ENCODE data around the gene PLVAP.

The PLVAP gene

GRCh38 chr19:17312189-17313113 lies 64.7 kb downstream of the PLVAP start:
- Mint-ChIP-seq H3K27me3 (no peaks in the 10 kb centered on the region), H3K27ac (ENCODE audit: low read depth) (no peak overlapping the region), H3K4me3 (peak overlapping the region; percentile 51), H3K36me3 (ENCODE audit: insufficient read depth) (peaks cover 30% of the 10 kb centered on the region), H3K4me1 (peaks cover 47% of the 10 kb centered on the region), H3K9me3 (no peaks in the 10 kb centered on the region)
- DNase-seq (ENCODE audit: low spot score in 2 of 2) (no peak), ATAC-seq (replicated peaks; ENCODE audit: extremely low read depth, poor library complexity, severe bottlenecking) (no peak)

GRCh38 chr19:17311455-17312188 lies 65.5 kb downstream of the PLVAP start:
- no peak for ATAC-seq (replicated peaks; ENCODE audit: extremely low read depth, poor library complexity, severe bottlenecking)
- H3K9me3 Mint-ChIP-seq, result no peaks in the 10 kb centered on the region
- H3K27ac Mint-ChIP-seq (ENCODE audit: low read depth), result no peak overlapping the region
- no peaks in the 10 kb centered on the region for H3K27me3 Mint-ChIP-seq
- H3K4me1 Mint-ChIP-seq, result peaks cover 47% of the 10 kb centered on the region
- peaks cover 26% of the 10 kb centered on the region for H3K36me3 Mint-ChIP-seq (ENCODE audit: insufficient read depth)
- DNase-seq (ENCODE audit: low spot score in 2 of 2), result no peak
- H3K4me3 Mint-ChIP-seq, result peak overlapping the region; percentile 51

- Mint-ChIP-seq H3K9me3 (no peaks in the 10 kb centered on the region), H3K4me3 (peak overlapping the region; percentile 91), H3K36me3 (ENCODE audit: insufficient read depth) (peaks cover 22% of the 10 kb centered on the region), H3K4me1 (peaks cover 43% of the 10 kb centered on the region), H3K27ac (ENCODE audit: low read depth) (peak overlapping the region; percentile 91), H3K27me3 (no peaks in the 10 kb centered on the region)
- DNase-seq (ENCODE audit: low spot score in 2 of 2), result no peak
- ATAC-seq (replicated peaks; ENCODE audit: extremely low read depth, poor library complexity, severe bottlenecking), result no peak
Observed at GRCh38 chr19:17309965-17310461, 67.1 kb downstream of the PLVAP start.

GRCh38 chr19:17309198-17309964 lies 67.8 kb downstream of the PLVAP start, which contains the start of gene DDA1:
TSS of gene DDA1 (plus strand) at chr19:17309563. CDS start at chr19:17309655, 92 bp downstream.
- ATAC-seq (replicated peaks; ENCODE audit: extremely low read depth, poor library complexity, severe bottlenecking) (peak; percentile 90), DNase-seq (ENCODE audit: low spot score in 2 of 2) (peak; percentile 93 to 98)
- no peaks in the 10 kb centered on the region for H3K9me3 Mint-ChIP-seq
- H3K4me3 Mint-ChIP-seq, result peak within 1 kb of the TSS; percentile 91
- H3K27ac Mint-ChIP-seq (ENCODE audit: low read depth), result peak within 1 kb of the TSS; percentile 91
- peaks cover 21% of the 10 kb centered on the region for H3K36me3 Mint-ChIP-seq (ENCODE audit: insufficient read depth)
- peaks cover 49% of the 10 kb centered on the region for H3K4me1 Mint-ChIP-seq
- no peaks in the 10 kb centered on the region for H3K27me3 Mint-ChIP-seq

- Mint-ChIP-seq H3K27ac (ENCODE audit: low read depth) (no peak overlapping the region), H3K4me1 (peaks cover 55% of the 10 kb centered on the region), H3K9me3 (no peaks in the 10 kb centered on the region), H3K27me3 (no peaks in the 10 kb centered on the region), H3K36me3 (ENCODE audit: insufficient read depth) (peaks cover 13% of the 10 kb centered on the region), H3K4me3 (peak overlapping the region; percentile 82)
- ATAC-seq (replicated peaks; ENCODE audit: extremely low read depth, poor library complexity, severe bottlenecking), result no peak
- DNase-seq (ENCODE audit: low spot score in 2 of 2), result no peak
Observed at GRCh38 chr19:17307876-17308377, 69.2 kb downstream of the PLVAP start.

GRCh38 chr19:17306285-17306714 lies 70.8 kb downstream of the PLVAP start:
- ATAC-seq (replicated peaks; ENCODE audit: extremely low read depth, poor library complexity, severe bottlenecking) (no peak), DNase-seq (ENCODE audit: low spot score in 2 of 2) (no peak)
- H3K27me3 Mint-ChIP-seq, result no peaks in the 10 kb centered on the region
- H3K36me3 Mint-ChIP-seq (ENCODE audit: insufficient read depth), result peaks cover 13% of the 10 kb centered on the region
- no peaks in the 10 kb centered on the region for H3K9me3 Mint-ChIP-seq
- peak overlapping the region; percentile 82 for H3K4me3 Mint-ChIP-seq
- peaks cover 43% of the 10 kb centered on the region for H3K4me1 Mint-ChIP-seq
- no peak overlapping the region for H3K27ac Mint-ChIP-seq (ENCODE audit: low read depth)

- Mint-ChIP-seq H3K36me3 (ENCODE audit: insufficient read depth) (peaks cover 9% of the 10 kb centered on the region), H3K9me3 (no peaks in the 10 kb centered on the region), H3K4me1 (peaks cover 39% of the 10 kb centered on the region), H3K27ac (ENCODE audit: low read depth) (peak within 1 kb of the TSS; percentile 29), H3K4me3 (peak within 1 kb of the TSS; percentile 82), H3K27me3 (no peaks in the 10 kb centered on the region)
- DNase-seq (ENCODE audit: low spot score in 2 of 2) (peak; percentile 83 to 92), ATAC-seq (replicated peaks; ENCODE audit: extremely low read depth, poor library complexity, severe bottlenecking) (peak; percentile 59)
Observed at GRCh38 chr19:17305517-17306284, 71.4 kb downstream of the PLVAP start, which contains the start of gene MRPL34. TSS of gene MRPL34 (plus strand) at chr19:17305872. CDS start at chr19:17305893, 21 bp downstream.

- peaks cover 9% of the 10 kb centered on the region for H3K36me3 Mint-ChIP-seq (ENCODE audit: insufficient read depth)
- no peaks in the 10 kb centered on the region for H3K27me3 Mint-ChIP-seq
- peak overlapping the region; percentile 29 for H3K27ac Mint-ChIP-seq (ENCODE audit: low read depth)
- peak overlapping the region; percentile 82 for H3K4me3 Mint-ChIP-seq
- ATAC-seq (replicated peaks; ENCODE audit: extremely low read depth, poor library complexity, severe bottlenecking) (no peak), DNase-seq (ENCODE audit: low spot score in 2 of 2) (no peak)
- H3K9me3 Mint-ChIP-seq, result no peaks in the 10 kb centered on the region
- peaks cover 34% of the 10 kb centered on the region for H3K4me1 Mint-ChIP-seq
Observed at GRCh38 chr19:17305216-17305516, 72.0 kb downstream of the PLVAP start.

- ATAC-seq (replicated peaks; ENCODE audit: extremely low read depth, poor library complexity, severe bottlenecking) (no peak), DNase-seq (ENCODE audit: low spot score in 2 of 2) (no peak)
- H3K27me3 Mint-ChIP-seq, result no peaks in the 10 kb centered on the region
- H3K4me1 Mint-ChIP-seq, result peaks cover 29% of the 10 kb centered on the region
- H3K4me3 Mint-ChIP-seq, result peak overlapping the region; percentile 82
- no peak overlapping the region for H3K27ac Mint-ChIP-seq (ENCODE audit: low read depth)
- H3K36me3 Mint-ChIP-seq (ENCODE audit: insufficient read depth), result peaks cover 8% of the 10 kb centered on the region
- H3K9me3 Mint-ChIP-seq, result no peaks in the 10 kb centered on the region
Observed at GRCh38 chr19:17304386-17305215, 72.5 kb downstream of the PLVAP start.

- no peaks in the 10 kb centered on the region for H3K9me3 Mint-ChIP-seq
- H3K27ac Mint-ChIP-seq (ENCODE audit: low read depth), result no peak overlapping the region
- no peaks in the 10 kb centered on the region for H3K27me3 Mint-ChIP-seq
- H3K4me1 Mint-ChIP-seq, result peaks cover 22% of the 10 kb centered on the region
- ATAC-seq (replicated peaks; ENCODE audit: extremely low read depth, poor library complexity, severe bottlenecking) (no peak), DNase-seq (ENCODE audit: low spot score in 2 of 2) (no peak)
- H3K4me3 Mint-ChIP-seq, result peak overlapping the region; percentile 72
- H3K36me3 Mint-ChIP-seq (ENCODE audit: insufficient read depth), result peaks cover 3% of the 10 kb centered on the region
Observed at GRCh38 chr19:17303940-17304267, 73.2 kb downstream of the PLVAP start.

Measured in central memory CD8-positive, alpha-beta T cell (primary cell).